HG03095 (cell line): ENCODE measurements around the gene LIMD2.
A peak's percentile ranks its signal among the peaks of the same experiment; 100 is the strongest.

ENCODE experiments used
- ATAC-seq: cut with Tn5 transposase; IDR thresholded peaks from one replicate; pipeline ENCODE4 v1.9.1; 2021; ENCODE audit warnings: moderate library complexity; ENCODE audit not compliant: unreplicated experiment

Gene LIMD2

DNA sequence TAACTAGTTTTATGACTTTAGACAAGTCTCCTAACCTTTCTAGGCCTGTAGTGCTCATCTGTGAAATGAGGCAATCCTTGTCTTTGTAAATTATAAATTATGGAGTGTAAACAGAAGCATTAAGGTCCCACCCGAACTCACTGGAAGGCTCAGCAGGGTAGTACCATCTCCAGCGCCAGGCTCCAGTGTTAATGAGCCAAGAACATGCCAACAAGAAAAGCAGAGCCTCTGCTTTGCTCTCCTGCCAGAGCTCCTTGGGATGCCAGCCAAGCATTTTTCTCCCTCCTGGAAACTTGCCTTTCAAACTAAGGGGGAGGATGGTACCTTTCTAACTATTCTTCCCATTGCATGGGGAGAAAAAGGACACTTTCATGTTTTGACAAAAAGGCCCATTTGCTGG is 14.9 kb downstream of the LIMD2 start:
- ATAC-seq = no peak

DNA sequence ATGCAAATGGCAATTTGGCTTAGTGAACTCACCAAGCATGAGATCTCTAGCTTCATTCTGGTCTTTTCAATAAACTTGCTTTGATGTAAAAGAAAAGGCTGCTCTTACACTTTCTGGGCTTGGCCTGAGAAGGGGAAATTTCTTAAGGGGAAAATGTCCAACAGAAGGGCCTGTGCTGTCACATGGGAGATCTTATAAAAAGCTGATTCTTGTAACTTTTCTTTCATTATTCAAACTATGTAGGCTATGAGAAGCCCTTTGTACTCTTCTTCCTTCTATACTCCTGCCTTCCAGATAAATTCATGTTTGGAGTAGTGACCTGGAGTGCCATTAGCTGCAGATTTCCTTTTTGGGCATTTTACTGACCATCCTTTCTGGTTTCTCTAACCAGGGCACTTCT is 16.9 kb downstream of the LIMD2 start:
- ATAC-seq = no peak

GRCh38 chr17:63682441-63682840 is 17.5 kb downstream of the LIMD2 start:
- ATAC-seq = no peak

- ATAC-seq = no peak
These were observed 18.4 kb downstream of the LIMD2 start for GRCh38 chr17:63681530-63681929.

DNA sequence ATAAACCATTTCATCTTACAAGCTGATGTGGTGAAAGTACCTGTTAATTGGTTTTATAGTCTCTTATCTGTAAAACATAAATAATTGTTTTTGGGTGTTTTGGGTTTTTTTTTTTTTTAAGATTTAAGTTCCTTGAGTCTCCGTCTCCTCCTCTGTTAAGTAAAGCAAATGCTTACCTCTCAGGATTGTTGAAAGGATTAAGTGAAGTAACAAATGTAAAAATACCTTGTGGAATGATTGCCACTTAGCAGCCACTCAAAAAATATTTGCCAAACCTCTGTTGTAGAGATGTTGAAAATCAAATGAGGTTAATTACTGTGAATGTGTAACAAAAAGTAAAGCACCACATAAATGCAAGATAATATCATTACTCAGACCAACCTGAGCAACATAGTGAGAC is 19.2 kb downstream of the LIMD2 start:
- ATAC-seq = no peak

- ATAC-seq = no peak
These were observed 20.7 kb downstream of the LIMD2 start for GRCh38 chr17:63679214-63679613.

DNA sequence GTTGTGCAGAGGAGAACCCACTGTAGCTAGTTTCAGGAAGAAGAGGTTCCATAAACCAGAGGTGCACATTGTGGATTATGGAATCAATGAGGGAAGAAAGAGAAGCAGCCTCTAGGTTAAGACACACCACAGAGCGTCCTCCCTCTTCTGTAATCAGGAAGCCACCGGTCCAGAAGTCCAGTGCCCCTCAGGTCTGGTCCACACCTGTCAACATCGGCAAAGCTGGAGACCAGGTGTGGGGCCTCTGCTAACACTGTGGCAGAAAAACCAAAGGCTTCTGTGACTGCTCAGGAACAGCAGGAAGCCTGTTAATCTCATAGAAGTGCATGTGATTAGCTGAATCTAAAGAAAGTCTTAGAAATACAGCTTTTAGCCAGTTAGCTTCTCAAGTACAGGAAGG is 23.3 kb downstream of the LIMD2 start:
- ATAC-seq = no peak

GRCh38 chr17:63675607-63676546 is 24.0 kb downstream of the LIMD2 start:
- no peak for ATAC-seq

DNA sequence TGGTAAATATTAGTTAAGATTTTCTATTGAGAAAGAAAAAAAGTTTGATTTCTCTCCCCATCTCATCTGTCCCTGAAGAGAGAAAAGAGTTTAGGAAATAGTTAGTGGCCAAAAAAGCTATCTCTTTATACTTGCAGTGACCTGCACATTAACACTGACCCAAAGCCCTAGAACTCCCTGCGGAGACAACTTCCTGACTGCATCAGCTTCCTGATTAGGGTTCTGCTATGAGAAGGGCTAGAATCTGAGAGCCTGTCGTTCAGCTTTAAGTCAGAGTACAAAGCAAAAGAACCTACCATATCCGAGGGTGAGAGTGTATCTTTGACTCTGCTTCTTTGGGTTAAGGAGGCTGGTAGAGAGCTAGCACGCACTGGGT is 24.7 kb downstream of the LIMD2 start:
- no peak for ATAC-seq

GRCh38 chr17:63672856-63673255 is 27.1 kb downstream of the LIMD2 start:
- ATAC-seq = no peak

GRCh38 chr17:63665527-63666214 is 34.3 kb downstream of the LIMD2 start:
- ATAC-seq = no peak

GRCh38 chr17:63659850-63660249 is 40.1 kb downstream of the LIMD2 start:
- no peak for ATAC-seq

- ATAC-seq = no peak
These were observed 41.6 kb downstream of the LIMD2 start for GRCh38 chr17:63658366-63658765.

DNA sequence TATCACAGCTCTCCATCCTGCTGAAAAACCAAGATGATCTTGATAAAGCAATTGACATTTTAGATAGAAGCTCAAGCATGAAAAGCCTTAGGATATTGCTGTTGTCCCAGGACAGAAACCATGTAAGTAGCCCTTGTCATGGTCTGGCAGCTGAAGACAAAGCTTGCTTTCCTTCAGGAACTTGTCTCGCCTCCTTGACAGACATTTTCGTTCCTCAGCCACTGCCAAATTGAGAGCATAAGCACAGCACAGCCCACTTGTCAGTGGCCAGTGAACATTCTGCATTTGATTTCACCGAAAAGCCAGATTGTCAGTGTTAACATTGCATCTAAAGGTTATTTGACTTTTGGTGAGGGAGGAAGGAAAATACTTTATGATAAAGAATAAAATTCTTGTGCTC is 42.1 kb downstream of the LIMD2 start:
- no peak for ATAC-seq

GRCh38 chr17:63653050-63653449 is 46.9 kb downstream of the LIMD2 start:
- ATAC-seq = no peak

- ATAC-seq = no peak
These were observed 47.8 kb downstream of the LIMD2 start for GRCh38 chr17:63652106-63652505.

DNA sequence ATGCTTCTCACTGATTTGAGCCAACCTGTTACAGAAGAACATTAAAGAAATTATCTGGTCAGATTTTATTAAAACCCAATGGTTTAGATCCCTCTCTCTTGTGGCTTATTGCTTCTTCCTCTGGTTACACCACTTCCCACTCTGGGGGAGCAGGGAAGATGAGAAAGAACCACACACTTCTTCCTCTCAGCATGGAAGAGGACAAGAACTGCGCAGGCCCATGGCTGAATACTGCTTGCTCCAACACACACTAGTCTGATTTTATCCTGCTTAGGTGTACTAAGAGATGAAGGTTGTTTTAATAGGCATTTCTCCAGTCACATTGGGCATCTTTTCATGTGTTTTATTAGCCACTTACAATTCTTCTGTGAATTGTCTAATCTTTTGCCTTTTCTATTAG is 50.1 kb downstream of the LIMD2 start:
- ATAC-seq = no peak

- no peak for ATAC-seq
These were observed 52.0 kb downstream of the LIMD2 start for GRCh38 chr17:63647936-63648335.

- no peak for ATAC-seq
These were observed 52.7 kb downstream of the LIMD2 start for GRCh38 chr17:63647065-63647725.

GRCh38 chr17:63646488-63646806 is 53.5 kb downstream of the LIMD2 start:
- peak; percentile 73 for ATAC-seq
